ENCODE data around the gene SLCO4A1.

The SLCO4A1 gene

DNA sequence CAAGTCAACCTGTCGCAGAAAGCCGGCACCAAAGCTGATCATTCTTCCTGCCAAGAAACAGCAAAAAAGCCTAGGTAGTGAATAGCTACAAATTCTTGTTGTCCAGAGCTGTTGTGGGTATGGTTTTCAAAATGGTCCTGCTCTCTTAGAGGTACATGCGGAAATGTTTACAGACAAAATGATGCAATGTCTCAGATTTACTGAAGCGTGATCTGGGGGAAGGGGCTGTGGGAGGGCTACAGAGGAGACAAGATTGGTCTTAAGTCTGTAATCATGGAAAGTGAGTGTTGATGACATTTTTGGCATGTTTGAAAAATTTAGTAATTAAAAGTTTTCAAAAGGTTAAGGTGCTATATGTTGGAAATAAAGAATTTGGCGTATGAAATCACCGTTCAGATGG, 72.5 kb downstream of the SLCO4A1 start:
- DNase-seq (ENCODE audit: low read depth in 2 of 2) = no peak

DNA sequence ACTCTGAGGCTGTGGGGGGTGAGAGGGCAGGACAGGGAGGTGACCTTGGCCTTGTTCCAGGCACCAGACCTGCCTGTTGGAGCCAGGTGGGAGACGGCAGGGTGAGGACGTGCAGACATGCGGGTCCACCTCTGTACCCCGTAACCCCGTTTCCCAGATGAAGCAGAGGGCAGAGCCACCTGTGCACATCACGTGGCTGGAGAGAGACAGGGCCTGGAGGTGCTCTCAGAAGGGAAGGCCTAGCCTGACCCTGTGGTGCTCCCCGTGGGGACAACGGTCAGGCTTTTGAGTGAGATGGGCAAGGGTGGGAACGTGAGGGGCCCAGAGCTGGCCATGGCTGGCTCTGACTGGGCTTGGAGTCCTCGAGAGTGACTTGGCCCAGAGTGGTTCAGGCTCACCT, 72.9 kb downstream of the SLCO4A1 start:
- DNase-seq (ENCODE audit: low read depth in 2 of 2) = no peak

DNA sequence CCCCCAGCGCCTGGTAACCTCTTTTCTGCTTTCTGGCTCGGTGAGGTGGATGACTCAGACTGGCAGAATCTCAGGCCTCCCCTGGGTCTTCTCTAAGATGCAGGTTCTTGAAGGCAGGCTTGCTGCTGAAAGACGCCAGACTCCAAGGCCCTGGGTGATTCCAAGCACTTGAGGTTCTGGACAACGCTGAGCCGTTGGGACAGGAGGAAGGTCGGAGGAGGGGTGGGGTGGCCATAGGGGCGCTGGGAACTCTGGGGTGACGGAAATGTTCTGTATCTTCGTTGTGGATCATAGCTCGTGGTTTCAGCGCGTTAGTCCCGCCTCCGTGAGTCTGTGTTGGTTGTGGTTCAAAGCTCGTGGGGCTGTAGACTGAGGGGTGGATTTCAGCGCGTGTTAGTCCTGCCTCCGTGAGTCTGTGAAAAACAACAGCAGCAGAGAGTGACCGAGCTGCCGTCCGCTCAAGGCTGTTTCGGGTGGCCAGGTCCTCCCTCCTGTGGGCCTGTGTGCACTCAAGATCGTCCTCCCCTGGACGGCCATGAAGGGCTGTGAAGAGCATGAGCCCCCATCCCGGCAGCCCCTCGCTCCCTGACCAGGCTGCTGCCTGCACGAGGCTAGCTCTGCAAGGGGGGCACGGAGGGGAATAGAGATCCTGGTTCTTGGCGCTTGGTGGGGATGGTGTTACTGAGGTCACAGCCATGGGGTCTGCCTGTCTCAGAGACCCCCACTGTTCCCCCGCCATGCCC, 74.1 kb downstream of the SLCO4A1 start:
- DNase-seq (ENCODE audit: low read depth in 2 of 2) = peak in 1 of 2 donors; percentile 11

DNA sequence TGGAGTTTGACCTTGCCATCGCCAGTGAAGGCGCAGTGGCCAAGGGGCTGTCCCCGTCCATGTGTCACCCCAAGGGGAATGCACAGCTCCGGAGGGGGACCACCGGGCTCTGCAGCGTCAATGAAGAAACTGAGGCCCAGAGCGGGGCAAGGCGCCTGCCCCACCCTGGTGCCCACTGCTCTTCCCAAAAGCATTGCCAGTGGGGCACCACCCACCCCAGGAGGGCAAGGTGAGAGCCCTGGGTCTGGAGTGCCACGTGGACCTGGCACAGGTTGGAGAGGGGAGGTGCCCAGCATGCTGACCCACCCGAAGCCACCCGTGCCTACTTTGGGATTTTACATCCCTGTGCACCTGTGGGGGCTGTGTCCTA, 74.6 kb downstream of the SLCO4A1 start:
- DNase-seq (ENCODE audit: low read depth in 2 of 2) = no peak

DNA sequence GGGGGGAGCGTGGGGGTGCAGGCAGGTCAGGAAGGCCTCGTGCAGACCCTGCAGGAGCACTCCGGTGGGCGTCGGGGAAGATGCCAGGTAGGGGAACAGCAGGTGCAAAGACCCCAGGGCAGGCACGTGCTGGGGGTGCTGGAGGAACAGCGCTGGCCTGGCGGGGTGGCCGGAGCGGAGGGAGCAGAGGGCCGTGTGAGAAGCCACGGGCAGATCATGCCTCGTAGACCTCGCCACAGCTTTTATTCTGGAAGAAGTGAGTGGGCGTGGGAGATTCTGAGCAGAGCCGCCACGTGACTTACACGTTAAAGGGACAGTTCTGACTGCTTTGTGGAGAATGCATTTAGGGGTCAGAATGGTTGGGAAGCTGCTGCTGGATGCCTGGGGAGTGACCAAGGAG, 75.6 kb downstream of the SLCO4A1 start:
- no peak for DNase-seq (ENCODE audit: low read depth in 2 of 2)

DNA sequence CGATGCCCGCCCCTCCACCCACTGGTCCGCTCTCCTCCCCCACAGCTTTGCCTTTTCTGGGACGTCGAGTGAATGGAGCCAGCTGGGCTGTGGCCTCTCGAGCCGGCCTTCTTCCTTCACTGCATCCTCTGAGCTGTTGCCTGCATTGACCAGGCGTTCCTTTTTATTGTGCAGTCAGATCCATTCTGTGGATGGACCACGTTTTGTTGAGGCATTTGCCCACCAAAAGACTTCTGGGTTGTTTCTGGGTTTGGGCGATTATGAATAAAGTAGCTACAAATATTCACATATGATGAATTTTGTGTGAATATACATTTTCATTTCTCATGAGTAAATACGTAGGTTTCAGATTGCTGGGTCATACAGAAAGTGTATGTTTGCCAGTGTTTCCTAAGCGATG, 76.2 kb downstream of the SLCO4A1 start:
- no peak for DNase-seq (ENCODE audit: low read depth in 2 of 2)

DNA sequence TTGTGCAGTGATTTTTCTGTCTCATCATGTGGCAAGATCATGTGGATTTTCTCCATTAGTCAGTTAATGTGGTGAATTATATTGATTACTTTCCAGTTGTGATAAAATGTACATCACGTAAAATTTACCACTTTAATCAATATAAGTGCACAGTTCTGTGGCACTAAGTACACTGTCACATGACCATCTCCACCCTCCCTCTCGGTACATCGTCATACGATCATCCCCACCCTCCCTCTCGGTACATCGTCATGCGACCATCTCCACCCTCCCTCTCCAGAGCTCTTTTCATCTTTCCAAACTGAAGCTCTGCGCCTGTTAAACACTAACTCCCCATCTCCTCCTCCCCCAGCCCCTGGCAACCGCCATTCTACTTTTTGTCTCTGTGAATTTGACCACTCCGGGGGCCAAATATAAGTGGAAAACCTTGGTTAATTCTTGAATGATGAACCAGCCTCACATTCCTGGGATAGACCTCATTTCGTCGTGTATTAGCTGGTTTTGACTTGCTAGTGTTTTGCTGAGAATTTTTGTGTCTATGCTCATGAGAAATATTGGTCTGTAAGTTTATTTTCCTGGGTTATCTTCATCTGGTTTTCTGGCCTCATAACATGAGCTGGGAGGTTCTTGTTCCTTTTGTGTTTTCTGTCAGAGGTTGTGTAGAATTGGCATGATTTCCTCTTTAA, 77.1 kb downstream of the SLCO4A1 start:
- DNase-seq (ENCODE audit: low read depth in 2 of 2) = no peak

All from stimulated activated CD4-positive, alpha-beta T cell treated with anti-CD3 and anti-CD28 coated beads, Interleukin-15, amount 100 ng/mL, for 48 hours (primary cell).